ENCODE data around the gene NKX3-2.

- TF ChIP-seq POLR2A (IDR thresholded peaks at IDR 0.05), result no peak
- TF ChIP-seq CTCF (IDR thresholded peaks at IDR 0.05 in 8 of 11, conservative IDR thresholded peaks at IDR 0.05 in 3 of 11), result no peak
- no peak for TF ChIP-seq POLR2AphosphoS5 (IDR thresholded peaks at IDR 0.05)
Observed at GRCh38 chr4:13504374-13504773, 39.9 kb downstream of the NKX3-2 start.
